SK-N-SH (cell line): ENCODE results near the gene CRYBG1.

Experiments
- CHD2 ChIP-seq: fragments of 150-350 bp; IDR thresholded peaks from 2 replicates; pipeline ENCODE4 v1.6.1; 2018; ENCODE audit warnings: low read length; ENCODE audit not compliant: partially characterized antibody
- CTCF ChIP-seq: fragments of 200-600 bp; sonication (generic); IDR thresholded peaks from 2 replicates; pipeline ENCODE4 v1.6.1; 2017; ENCODE audit warnings: antibody characterized with exemption, mild to moderate bottlenecking, moderate library complexity
- MXI1 ChIP-seq: IDR thresholded peaks from 2 replicates; pipeline ENCODE4 v1.6.1; 2012; ENCODE audit warnings: mild to moderate bottlenecking, low read depth, low read length, improper control_type of control experiment
- POLR2AphosphoS5 ChIP-seq: IDR thresholded peaks from 2 replicates; pipeline ENCODE4 v1.6.1; 2012; ENCODE audit warnings: low read depth, low read length
- RAD21 ChIP-seq: IDR thresholded peaks from 2 replicates; pipeline ENCODE4 v1.6.1; 2012; ENCODE audit warnings: mild to moderate bottlenecking, low read length
- USF1 ChIP-seq: IDR thresholded peaks from 2 replicates; pipeline ENCODE4 v1.4.0; 2012; ENCODE audit warnings: low read depth, borderline replicate concordance

DNA sequence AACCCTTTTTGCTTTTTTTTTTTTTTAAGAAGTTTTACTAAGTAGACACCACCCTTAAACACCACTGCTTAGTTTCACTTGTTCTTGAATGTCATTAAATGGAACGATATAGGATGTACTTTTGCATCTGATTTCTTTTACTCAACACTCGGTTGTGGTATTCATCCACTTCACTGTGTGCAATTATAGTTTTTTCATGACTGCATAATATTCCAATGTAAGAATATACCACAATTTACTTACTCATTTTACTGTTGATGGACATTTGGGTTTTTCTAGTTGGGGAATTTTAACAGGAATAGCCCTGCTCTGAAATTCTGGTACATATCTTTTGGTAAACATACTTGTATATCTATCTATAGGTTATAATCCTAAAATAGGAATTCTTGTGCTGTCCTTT, 238.9 kb downstream of the CRYBG1 start:
- TF ChIP-seq USF1, result no peak
- TF ChIP-seq CTCF, result no peak
- no peak for TF ChIP-seq RAD21
- TF ChIP-seq CHD2, result no peak
- no peak for TF ChIP-seq POLR2AphosphoS5
- no peak for TF ChIP-seq MXI1
